ENCODE measurements around the gene DPEP2.
"Not testable (repeated sequence)": the region's sequence is repeated elsewhere in the genome, so short reads cannot be mapped to it uniquely, and the experiment has no call there.

DPEP2 gene

GRCh38 chr16:67995423-67995822 lies 3.9 kb downstream of the DPEP2 start:
- DNase-seq = no peak
- peak overlapping the region; percentile 72 to 78 for H3K27ac Mint-ChIP-seq
- ATAC-seq (replicated peaks) = no peak
- peaks cover 32% of the 10 kb centered on the region in 2 donors for H3K4me1 Mint-ChIP-seq (ENCODE audit: low read depth in 2 of 2)
- H3K36me3 Mint-ChIP-seq (ENCODE audit: insufficient read depth) = peaks cover 13% of the 10 kb centered on the region
- H3K9me3 Mint-ChIP-seq = no peaks in the 10 kb centered on the region
- H3K4me3 Mint-ChIP-seq = no peak overlapping the region
- H3K27me3 Mint-ChIP-seq = no peaks in the 10 kb centered on the region

GRCh38 chr16:67994040-67994408 lies 5.3 kb downstream of the DPEP2 start:
- ATAC-seq (replicated peaks); DNase-seq; H3K27me3 Mint-ChIP-seq; H3K9me3 Mint-ChIP-seq: not testable (repeated sequence)
- Mint-ChIP-seq H3K27ac (peak overlapping the region; percentile 93 to 95), H3K4me3 (peak overlapping the region; percentile 82 to 83), H3K36me3 (ENCODE audit: insufficient read depth) (peaks cover 13% of the 10 kb centered on the region), H3K4me1 (ENCODE audit: low read depth in 2 of 2) (peaks cover 18% of the 10 kb centered on the region in 2 donors)

- H3K4me3 Mint-ChIP-seq = peak overlapping the region; percentile 82 to 83
- DNase-seq (peak; percentile 79 to 83 (median 80)), ATAC-seq (replicated peaks) (peak; percentile 90)
- H3K9me3 Mint-ChIP-seq = no peaks in the 10 kb centered on the region
- H3K27ac Mint-ChIP-seq = peak overlapping the region; percentile 93 to 95
- no peaks in the 10 kb centered on the region for H3K27me3 Mint-ChIP-seq
- peaks cover 14 to 15% of the 10 kb centered on the region in 2 donors for H3K4me1 Mint-ChIP-seq (ENCODE audit: low read depth in 2 of 2)
- H3K36me3 Mint-ChIP-seq (ENCODE audit: insufficient read depth) = peaks cover 13% of the 10 kb centered on the region
These were observed 5.9 kb downstream of the DPEP2 start for GRCh38 chr16:67993207-67994039.

GRCh38 chr16:67992661-67993206 lies 6.5 kb downstream of the DPEP2 start:
- Mint-ChIP-seq H3K9me3 (no peaks in the 10 kb centered on the region), H3K4me3 (peak overlapping the region; percentile 82 to 83), H3K27ac (peak overlapping the region; percentile 93 to 95), H3K4me1 (ENCODE audit: low read depth in 2 of 2) (peaks cover 15 to 18% of the 10 kb centered on the region in 2 donors), H3K27me3 (no peaks in the 10 kb centered on the region), H3K36me3 (ENCODE audit: insufficient read depth) (peaks cover 13% of the 10 kb centered on the region)
- ATAC-seq (replicated peaks) = no peak
- DNase-seq = no peak

GRCh38 chr16:67990018-67990386 lies 9.3 kb downstream of the DPEP2 start:
- Mint-ChIP-seq H3K36me3 (ENCODE audit: insufficient read depth) (peaks cover 10% of the 10 kb centered on the region), H3K9me3 (no peaks in the 10 kb centered on the region), H3K4me1 (ENCODE audit: low read depth in 2 of 2) (peaks cover 16 to 17% of the 10 kb centered on the region in 2 donors), H3K4me3 (no peak overlapping the region), H3K27me3 (no peaks in the 10 kb centered on the region), H3K27ac (peak overlapping the region in 1 of 2 donors; percentile 50)
- DNase-seq (no peak), ATAC-seq (replicated peaks) (no peak)

- H3K27me3 Mint-ChIP-seq = no peaks in the 10 kb centered on the region
- ATAC-seq (replicated peaks) = no peak
- H3K27ac Mint-ChIP-seq = peak overlapping the region in 1 of 2 donors; percentile 50
- no peak overlapping the region for H3K4me3 Mint-ChIP-seq
- peaks cover 10% of the 10 kb centered on the region for H3K36me3 Mint-ChIP-seq (ENCODE audit: insufficient read depth)
- DNase-seq = no peak
- peaks cover 18 to 20% of the 10 kb centered on the region in 2 donors for H3K4me1 Mint-ChIP-seq (ENCODE audit: low read depth in 2 of 2)
- H3K9me3 Mint-ChIP-seq = no peaks in the 10 kb centered on the region
These were observed 9.8 kb downstream of the DPEP2 start for GRCh38 chr16:67989322-67990017.

GRCh38 chr16:67988675-67989074 lies 10.6 kb downstream of the DPEP2 start:
- Mint-ChIP-seq H3K27me3 (no peaks in the 10 kb centered on the region), H3K36me3 (ENCODE audit: insufficient read depth) (peaks cover 7% of the 10 kb centered on the region), H3K9me3 (no peaks in the 10 kb centered on the region), H3K27ac (peak overlapping the region; percentile 32 to 72), H3K4me3 (no peak overlapping the region), H3K4me1 (ENCODE audit: low read depth in 2 of 2) (peaks cover 14 to 19% of the 10 kb centered on the region in 2 donors)
- DNase-seq = no peak
- ATAC-seq (replicated peaks) = no peak

- DNase-seq (no peak), ATAC-seq (replicated peaks) (no peak)
- Mint-ChIP-seq H3K4me1 (ENCODE audit: low read depth in 2 of 2) (peaks cover 14 to 15% of the 10 kb centered on the region in 2 donors), H3K36me3 (ENCODE audit: insufficient read depth) (peaks cover 5% of the 10 kb centered on the region), H3K27ac (peak overlapping the region; percentile 59 to 72), H3K9me3 (no peaks in the 10 kb centered on the region), H3K27me3 (no peaks in the 10 kb centered on the region), H3K4me3 (no peak overlapping the region)
These were observed 11.7 kb downstream of the DPEP2 start for GRCh38 chr16:67987460-67988160.

- ATAC-seq (replicated peaks) = no peak
- peaks cover 5% of the 10 kb centered on the region for H3K36me3 Mint-ChIP-seq (ENCODE audit: insufficient read depth)
- no peaks in the 10 kb centered on the region for H3K27me3 Mint-ChIP-seq
- no peak for DNase-seq
- peak overlapping the region in 1 of 2 donors; percentile 5 for H3K27ac Mint-ChIP-seq
- H3K9me3 Mint-ChIP-seq = no peaks in the 10 kb centered on the region
- no peak overlapping the region for H3K4me3 Mint-ChIP-seq
- peaks cover 11% of the 10 kb centered on the region in 2 donors for H3K4me1 Mint-ChIP-seq (ENCODE audit: low read depth in 2 of 2)
These were observed 12.3 kb downstream of the DPEP2 start for GRCh38 chr16:67986949-67987348.

GRCh38 chr16:67982011-67982696 lies 17.1 kb downstream of the DPEP2 start:
- H3K27ac Mint-ChIP-seq = peak overlapping the region in 1 of 2 donors; percentile 54

GRCh38 chr16:67979955-67980678 lies 19.2 kb downstream of the DPEP2 start, which contains the start of gene DPEP3:
DPEP3 (minus strand) TSS chr16:67980499; CDS start chr16:67980380, 119 bp downstream.
- DNase-seq (no peak), ATAC-seq (replicated peaks) (no peak)
- peaks cover 8 to 11% of the 10 kb centered on the region in 2 donors for H3K4me1 Mint-ChIP-seq (ENCODE audit: low read depth in 2 of 2)
- H3K36me3 Mint-ChIP-seq (ENCODE audit: insufficient read depth) = no peaks in the 10 kb centered on the region
- H3K27me3 Mint-ChIP-seq = peaks cover 0 to 8% of the 10 kb centered on the region in 2 donors
- no peak within 1 kb of the TSS for H3K4me3 Mint-ChIP-seq
- no peaks in the 10 kb centered on the region for H3K9me3 Mint-ChIP-seq
- no peak within 1 kb of the TSS for H3K27ac Mint-ChIP-seq

More at GRCh38 chr16:67982011-67982696, 17.1 kb downstream of the DPEP2 start:
- ATAC-seq (replicated peaks) (no peak), DNase-seq (no peak)
- Mint-ChIP-seq H3K4me3 (no peak overlapping the region), H3K4me1 (ENCODE audit: low read depth in 2 of 2) (peaks cover 6 to 11% of the 10 kb centered on the region in 2 donors), H3K9me3 (no peaks in the 10 kb centered on the region), H3K27me3 (no peaks in the 10 kb centered on the region), H3K36me3 (ENCODE audit: insufficient read depth) (no peaks in the 10 kb centered on the region)
